ENCODE results near the gene SLCO2A1.

Gene SLCO2A1

GRCh38 chr3:133996996-133997395 lies 32.7 kb downstream of the SLCO2A1 start (continued):
- no peak for TF ChIP-seq ZFP30 (CRISPR knock-in tag; IDR thresholded peaks at IDR 0.05)
- TF ChIP-seq ZNF565 (CRISPR knock-in tag; conservative IDR thresholded peaks at IDR 0.05; ENCODE audit: low read depth): no peak
- TF ChIP-seq CSRNP3 (CRISPR knock-in tag; IDR thresholded peaks at IDR 0.05): no peak
- TF ChIP-seq BACH2 (CRISPR knock-in tag; IDR thresholded peaks at IDR 0.05; ENCODE audit: borderline replicate concordance): no peak
- no peak for TF ChIP-seq PPARA (CRISPR knock-in tag; IDR thresholded peaks at IDR 0.05; ENCODE audit: borderline replicate concordance)
- no peak for TF ChIP-seq SNAI2 (CRISPR knock-in tag; IDR thresholded peaks at IDR 0.05)
- no peak for TF ChIP-seq ESRRG (CRISPR knock-in tag; IDR thresholded peaks at IDR 0.05)
- no peak for TF ChIP-seq ISL1 (CRISPR knock-in tag; IDR thresholded peaks at IDR 0.05)
- no peak for TF ChIP-seq POU6F1 (CRISPR knock-in tag; IDR thresholded peaks at IDR 0.05; ENCODE audit: borderline replicate concordance, low read depth)
- no peak for TF ChIP-seq CSDC2 (CRISPR knock-in tag; IDR thresholded peaks at IDR 0.05)
- TF ChIP-seq ZNF8 (CRISPR knock-in tag; IDR thresholded peaks at IDR 0.05): no peak

DNA sequence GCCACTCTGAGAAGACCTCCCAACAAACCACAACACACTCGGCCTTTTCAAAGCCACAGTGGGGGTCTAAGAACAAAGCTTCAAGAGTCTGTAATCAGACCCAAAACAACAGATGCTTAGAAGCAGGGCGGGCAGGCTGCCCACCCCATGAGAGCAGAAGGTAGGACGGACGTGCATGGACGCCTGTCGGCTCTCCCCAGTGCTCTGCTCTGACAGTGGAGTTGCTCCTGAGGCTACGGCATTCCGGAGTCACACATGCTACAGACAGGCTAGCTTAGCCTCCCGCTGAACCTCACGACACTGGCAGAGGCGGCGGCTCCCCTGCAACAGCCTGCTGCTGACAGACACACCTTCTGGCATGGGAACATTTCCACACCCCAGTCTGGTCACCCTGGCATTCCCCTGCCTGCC lies 33.5 kb downstream of the SLCO2A1 start:
- ATAC-seq: no peak
- TF ChIP-seq TCF4 (CRISPR knock-in tag; IDR thresholded peaks at IDR 0.05; ENCODE audit: borderline replicate concordance) (no peak), ISL1 (CRISPR knock-in tag; IDR thresholded peaks at IDR 0.05) (no peak), ZFP3 (CRISPR knock-in tag; IDR thresholded peaks at IDR 0.05) (no peak), ZFP30 (CRISPR knock-in tag; IDR thresholded peaks at IDR 0.05) (no peak)
- TF ChIP-seq, protein P1, sequence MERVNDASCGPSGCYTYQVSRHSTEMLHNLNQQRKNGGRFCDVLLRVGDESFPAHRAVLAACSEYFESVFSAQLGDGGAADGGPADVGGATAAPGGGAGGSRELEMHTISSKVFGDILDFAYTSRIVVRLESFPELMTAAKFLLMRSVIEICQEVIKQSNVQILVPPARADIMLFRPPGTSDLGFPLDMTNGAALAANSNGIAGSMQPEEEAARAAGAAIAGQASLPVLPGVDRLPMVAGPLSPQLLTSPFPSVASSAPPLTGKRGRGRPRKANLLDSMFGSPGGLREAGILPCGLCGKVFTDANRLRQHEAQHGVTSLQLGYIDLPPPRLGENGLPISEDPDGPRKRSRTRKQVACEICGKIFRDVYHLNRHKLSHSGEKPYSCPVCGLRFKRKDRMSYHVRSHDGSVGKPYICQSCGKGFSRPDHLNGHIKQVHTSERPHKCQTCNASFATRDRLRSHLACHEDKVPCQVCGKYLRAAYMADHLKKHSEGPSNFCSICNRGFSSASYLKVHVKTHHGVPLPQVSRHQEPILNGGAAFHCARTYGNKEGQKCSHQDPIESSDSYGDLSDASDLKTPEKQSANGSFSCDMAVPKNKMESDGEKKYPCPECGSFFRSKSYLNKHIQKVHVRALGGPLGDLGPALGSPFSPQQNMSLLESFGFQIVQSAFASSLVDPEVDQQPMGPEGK (CRISPR knock-in tag; IDR thresholded peaks at IDR 0.05; ENCODE audit: borderline replicate concordance): no peak

DNA sequence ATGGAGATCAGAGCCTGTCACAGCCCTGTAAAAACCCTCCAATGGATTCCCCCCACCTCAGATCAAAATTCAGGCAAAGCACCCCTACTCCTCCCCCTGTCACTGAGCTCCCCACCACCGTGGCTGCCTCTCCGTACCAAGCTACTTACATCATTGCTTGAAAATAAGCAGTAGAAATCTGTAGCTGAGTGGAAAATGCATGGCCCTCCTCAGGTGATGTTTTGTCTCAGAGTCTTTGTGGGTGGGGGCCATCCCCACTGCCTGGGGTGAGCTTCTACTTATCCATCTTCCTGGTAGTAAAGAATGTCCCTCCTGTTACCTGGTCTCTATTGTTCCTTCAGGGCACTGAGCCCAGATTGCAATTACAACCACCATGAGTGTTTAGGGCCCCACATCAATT lies 34.5 kb downstream of the SLCO2A1 start:
- no peak for ATAC-seq
- TF ChIP-seq POU6F1 (CRISPR knock-in tag; IDR thresholded peaks at IDR 0.05; ENCODE audit: borderline replicate concordance, low read depth) (no peak), CSRNP3 (CRISPR knock-in tag; IDR thresholded peaks at IDR 0.05) (no peak), ARNTL (CRISPR knock-in tag; IDR thresholded peaks at IDR 0.05; ENCODE audit: borderline replicate concordance, low read depth) (no peak), BACH2 (CRISPR knock-in tag; IDR thresholded peaks at IDR 0.05; ENCODE audit: borderline replicate concordance) (no peak)

GRCh38 chr3:133994166-133994890 lies 35.4 kb downstream of the SLCO2A1 start:
- no peak for ATAC-seq
- no peak for TF ChIP-seq CSRNP3 (CRISPR knock-in tag; IDR thresholded peaks at IDR 0.05)
- TF ChIP-seq ZFP30 (CRISPR knock-in tag; IDR thresholded peaks at IDR 0.05): no peak
- TF ChIP-seq CREB5 (CRISPR knock-in tag; IDR thresholded peaks at IDR 0.05; ENCODE audit: low read depth): no peak
- TF ChIP-seq TOX (CRISPR knock-in tag; IDR thresholded peaks at IDR 0.05; ENCODE audit: borderline replicate concordance): no peak
- no peak for TF ChIP-seq ISL1 (CRISPR knock-in tag; IDR thresholded peaks at IDR 0.05)
- TF ChIP-seq, protein P1 (CRISPR knock-in tag; IDR thresholded peaks at IDR 0.05; ENCODE audit: borderline replicate concordance): no peak
- TF ChIP-seq TSHZ2 (CRISPR knock-in tag; IDR thresholded peaks at IDR 0.05): no peak
